HepG2 (cell line): ENCODE data around the gene PSMB8. TPM values are rescaled to one million over a fixed set of nuclear protein-coding genes. Genes with fewer than 3 reads are reported as not detected.

Experiments used
- ARID4A ChIP-seq: sonication (generic); formaldehyde crosslinking; IDR thresholded peaks from 2 replicates; pipeline ENCODE4 v1.5.0; 2020; ENCODE audit warnings: mild to moderate bottlenecking, missing genetic modification reagents, borderline replicate concordance
- HDAC2 ChIP-seq: sonication (generic); formaldehyde crosslinking; IDR thresholded peaks from 2 replicates; pipeline ENCODE4 v1.4.0; 2020; ENCODE audit warnings: missing genetic modification reagents
- HNF1A ChIP-seq, 2 experiments: sonication (generic) in 1 of 2; formaldehyde crosslinking in 1 of 2; IDR thresholded peaks; 2 replicates each; pipeline versions ENCODE4 v1.4.0 to v1.6.1; 2016 to 2020; ENCODE audit warnings: borderline replicate concordance in 1 of 2, low read depth in 1 of 2, mild to moderate bottlenecking in 1 of 2, missing genetic modification reagents in 1 of 2
- MTA1 ChIP-seq: sonication (generic); formaldehyde crosslinking; IDR thresholded peaks from 2 replicates; pipeline ENCODE4 v1.4.0; 2020; ENCODE audit warnings: missing genetic modification reagents, mild to moderate bottlenecking, borderline replicate concordance
- RFX5 ChIP-seq: IDR thresholded peaks from 2 replicates; pipeline ENCODE4 v1.6.1; 2011; ENCODE audit warnings: low read depth, low read length, improper control_type of control experiment
- SOX6 ChIP-seq, 2 experiments: fragments of 450-650 bp in 1 of 2; sonication (generic) in 1 of 2; formaldehyde crosslinking in 1 of 2; IDR thresholded peaks; 2 replicates each; pipeline versions ENCODE4 v1.4.0 to v1.6.1; 2017 to 2020; ENCODE audit warnings: antibody characterized with exemption in 1 of 2, mild to moderate bottlenecking in 1 of 2, missing genetic modification reagents in 1 of 2
- ZBTB4 ChIP-seq: sonication (generic); formaldehyde crosslinking; IDR thresholded peaks from 2 replicates; pipeline ENCODE4 v1.4.0; 2020; ENCODE audit warnings: missing genetic modification reagents, mild to moderate bottlenecking, borderline replicate concordance
- ZFYVE20 ChIP-seq: sonication (generic); formaldehyde crosslinking; IDR thresholded peaks from 2 replicates; pipeline ENCODE4 v1.8.0; 2023; ENCODE audit warnings: low read depth, mild to moderate bottlenecking, moderate library complexity, missing genetic modification reagents, borderline replicate concordance
- ZKSCAN8 ChIP-seq: IDR thresholded peaks from 2 replicates; pipeline ENCODE4 v1.6.1; 2016; ENCODE audit warnings: borderline replicate concordance, missing genetic modification reagents, missing compliant biosample characterization
- ZMAT5 ChIP-seq: sonication (generic); formaldehyde crosslinking; IDR thresholded peaks from 2 replicates; pipeline ENCODE4 v1.5.0; 2020; ENCODE audit warnings: mild to moderate bottlenecking, low read depth, missing genetic modification reagents, borderline replicate concordance
- polyA plus RNA-seq, 8 experiments: library from polyadenylated mRNA; depleted of rRNA in 3 of 8; stranded (reverse) in 7 of 8; unstranded in 1 of 8; fragments of >200 nt; fragmentation: Illumina TruSeq in 4 of 8; extraction: Trizol in 4 of 8; gene quantifications; 2 replicates each; pipeline versions ENCODE4 v1.2.1 to v1.2.3, GENCODE V29; 2011 to 2016; ENCODE audit warnings: low read depth in 4 of 8, missing spikeins in 1 of 8, mixed read lengths in 1 of 8; ENCODE audit not compliant: insufficient read depth in 1 of 8
- total RNA-seq, 5 experiments: library from RNA; depleted of rRNA; stranded (reverse); fragments of >200 nt; fragmentation: Illumina TruSeq; extraction: Trizol; gene quantifications; 2 replicates each; pipeline ENCODE4 v1.2.3, GENCODE V29; 2016; ENCODE audit warnings: low read depth in 1 of 5

Gene PSMB8
- total and polyA plus RNA-seq, 2 of the 13 experiments (the other 11 are each of a cell fraction or from before 2014, with no cell fraction given): 30.7 to 64.7 TPM

GRCh38 chr6:32853541-32854375 lies 9.9 kb upstream of the PSMB8 start, which contains the start of the genes PSMB9 and TAP1 (continued):
- TF ChIP-seq ARID4A (peak; percentile 79; the same call in 1 of the 2 replicates), SOX6 (IDR thresholded peaks at IDR 0.05) (no peak), SOX6 (CRISPR knock-in tag; IDR thresholded peaks at IDR 0.05) (0 out of 2 replicates have a peak, but pooled peaks have one; percentile 6), ZMAT5 (no peak), ZBTB4 (CRISPR knock-in tag) (no peak), ZKSCAN8 (CRISPR knock-in tag) (peak; percentile 46; the same call in 1 of the 2 replicates), MTA1 (CRISPR knock-in tag) (no peak), ZFYVE20 (CRISPR knock-in tag) (0 out of 2 replicates have a peak, but pooled peaks have one; percentile 36), RFX5 (peak; percentile 99), HNF1A (IDR thresholded peaks at IDR 0.05; ENCODE audit: low read depth) (no peak), HNF1A (CRISPR knock-in tag; IDR thresholded peaks at IDR 0.05; ENCODE audit: borderline replicate concordance) (peak; percentile 61; the same call in 1 of the 2 replicates), HDAC2 (CRISPR knock-in tag) (peak; percentile 70; the same call in 1 of the 2 replicates)
